GM19468 (cell line): ENCODE measurements around the gene C6.

ENCODE experiments used
- ATAC-seq: cut with Tn5 transposase; IDR thresholded peaks from one replicate; pipeline ENCODE4 v1.9.1; 2021; ENCODE audit warnings: mild to moderate bottlenecking, moderate library complexity, moderate number of reproducible peaks; ENCODE audit not compliant: unreplicated experiment; ENCODE audit errors: extremely low read depth

C6 gene

GRCh38 chr5:41143131-41143901, 70.0 kb downstream of the C6 start:
- no peak for ATAC-seq

DNA sequence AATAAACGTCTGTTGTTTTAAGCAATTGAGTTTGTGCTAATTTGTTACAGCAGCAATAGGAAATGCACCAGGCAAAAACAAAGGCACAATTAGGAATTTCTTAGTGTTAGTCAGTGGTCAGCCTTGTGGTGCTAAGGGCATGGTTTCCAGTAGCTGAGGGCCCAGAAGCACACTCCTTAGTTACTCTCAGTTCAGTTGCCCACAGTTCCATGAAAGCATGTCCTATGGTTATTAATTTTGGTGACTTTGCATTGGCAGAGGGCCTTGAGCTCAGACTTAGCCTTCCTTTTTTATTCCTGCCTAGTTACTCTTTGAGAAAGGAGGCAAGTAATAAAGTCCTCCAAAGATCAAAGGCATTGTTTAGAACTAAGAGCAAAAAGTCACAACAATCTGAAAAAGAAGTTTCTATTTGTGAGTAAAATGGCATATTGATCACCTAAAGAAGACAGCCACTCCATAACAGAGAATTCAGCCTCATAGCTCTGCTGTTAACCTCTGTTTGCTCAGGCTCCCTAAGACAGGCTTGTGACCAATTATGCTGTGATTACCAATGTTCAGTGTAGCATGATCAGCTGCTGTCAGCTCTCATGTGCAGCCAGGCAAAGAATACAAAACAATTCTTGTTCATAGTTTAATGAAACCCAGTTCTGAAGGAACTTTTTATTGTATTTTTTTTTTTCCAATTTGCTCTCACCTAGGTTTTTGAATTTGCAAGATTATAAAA, 85.2 kb downstream of the C6 start:
- ATAC-seq, result no peak

GRCh38 chr5:41122459-41122858, 90.9 kb downstream of the C6 start:
- ATAC-seq, result no peak

DNA sequence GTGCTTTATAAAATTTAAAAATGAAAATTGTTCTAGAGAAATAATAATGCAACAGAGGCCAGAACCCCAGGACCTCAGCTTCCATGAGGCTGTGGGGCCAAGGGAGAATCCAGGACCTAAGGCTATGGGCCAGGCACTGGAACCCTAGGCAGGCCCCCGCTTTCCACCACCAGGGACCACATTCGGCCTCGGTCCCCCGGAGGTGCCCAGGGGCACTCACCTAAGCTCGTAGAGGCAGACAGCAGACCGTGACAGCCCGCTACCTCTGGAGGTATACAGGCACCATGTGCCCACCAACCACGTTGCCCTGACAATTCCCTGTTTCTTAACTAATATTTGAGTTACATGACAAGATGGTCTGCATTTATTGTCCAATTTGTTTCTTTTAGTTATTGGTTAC, 92.7 kb downstream of the C6 start:
- no peak for ATAC-seq

DNA sequence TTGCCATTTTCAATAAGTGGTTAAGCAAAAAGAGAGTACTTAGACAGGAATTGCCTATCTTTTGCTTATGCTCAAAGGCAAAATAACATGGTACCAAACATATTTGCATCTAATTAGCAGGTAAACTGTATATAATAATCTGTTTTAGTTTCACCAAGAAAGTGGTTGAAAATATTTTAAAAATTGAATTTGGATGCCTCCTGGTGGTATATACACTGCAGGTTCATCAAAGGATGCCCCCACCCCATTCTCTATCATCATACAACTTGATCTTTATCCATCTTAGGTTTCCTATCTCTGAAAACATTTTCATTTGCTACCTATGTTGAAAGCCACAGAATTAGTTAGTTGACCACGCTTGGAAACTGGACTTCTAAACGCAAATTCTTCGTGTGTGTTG, 95.2 kb downstream of the C6 start:
- no peak for ATAC-seq

- ATAC-seq, result no peak
Measured at GRCh38 chr5:41115281-41115680, 98.1 kb downstream of the C6 start.

DNA sequence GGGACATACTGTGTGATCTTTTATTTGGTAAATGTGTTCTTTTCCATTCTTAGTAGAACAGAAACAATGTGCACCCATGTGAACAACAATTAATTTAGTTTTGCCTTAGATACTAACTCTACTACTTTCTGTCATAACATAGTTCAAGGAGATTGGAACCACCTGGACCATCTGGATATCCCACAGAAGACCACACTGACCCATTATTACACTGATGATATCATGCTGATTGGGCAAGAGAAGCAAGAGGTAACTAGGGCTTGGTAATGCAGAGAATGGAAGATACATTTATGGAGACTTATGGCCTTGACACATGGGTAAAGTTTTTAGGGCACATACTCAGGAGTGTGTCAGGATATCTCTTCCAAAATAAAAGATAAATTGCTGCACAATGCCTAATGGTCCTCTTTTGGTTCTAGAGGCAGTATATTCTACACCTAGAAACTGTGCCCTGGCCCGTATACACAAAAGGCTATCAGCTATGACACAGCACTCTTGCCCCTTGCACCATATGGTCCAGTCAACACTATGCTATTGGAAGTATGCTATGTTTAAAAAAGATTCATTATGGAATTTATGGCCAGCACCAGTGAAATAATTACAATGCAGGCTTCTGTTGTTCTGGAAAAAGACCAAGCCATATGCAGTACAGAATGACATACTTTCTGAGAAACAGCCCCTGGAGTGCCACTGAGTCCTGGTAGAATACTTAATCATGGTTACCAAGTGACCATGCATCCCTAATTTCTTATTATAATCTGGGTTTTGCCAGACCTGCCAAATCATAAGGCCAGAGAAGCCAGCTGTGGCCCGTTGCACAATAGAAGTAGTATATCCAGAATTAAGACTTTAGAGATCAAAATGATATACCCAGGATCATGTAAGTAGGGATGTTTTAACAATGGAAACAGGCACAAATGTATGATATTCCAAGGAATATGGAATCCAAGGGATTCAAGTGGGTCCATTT, 100.6 kb downstream of the C6 start:
- no peak for ATAC-seq

DNA sequence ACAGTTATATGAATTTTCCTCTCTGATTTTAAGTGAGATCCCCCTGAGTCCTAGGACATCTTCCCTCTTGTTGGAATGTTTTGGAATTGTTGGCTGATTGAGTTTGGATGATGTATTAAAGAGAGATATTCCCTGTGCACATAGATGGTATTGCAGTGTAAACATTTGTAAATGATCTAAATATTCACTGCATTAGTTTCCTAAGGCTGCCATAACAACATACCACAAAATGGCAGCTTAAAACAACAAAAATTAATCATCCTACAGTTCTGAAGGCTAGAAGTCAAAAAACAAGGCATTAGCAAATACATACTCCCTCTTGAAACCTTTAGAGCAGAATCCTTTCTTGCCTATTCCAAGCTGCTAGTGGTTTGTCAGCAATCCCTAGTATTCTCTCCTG, 104.1 kb downstream of the C6 start:
- no peak for ATAC-seq

DNA sequence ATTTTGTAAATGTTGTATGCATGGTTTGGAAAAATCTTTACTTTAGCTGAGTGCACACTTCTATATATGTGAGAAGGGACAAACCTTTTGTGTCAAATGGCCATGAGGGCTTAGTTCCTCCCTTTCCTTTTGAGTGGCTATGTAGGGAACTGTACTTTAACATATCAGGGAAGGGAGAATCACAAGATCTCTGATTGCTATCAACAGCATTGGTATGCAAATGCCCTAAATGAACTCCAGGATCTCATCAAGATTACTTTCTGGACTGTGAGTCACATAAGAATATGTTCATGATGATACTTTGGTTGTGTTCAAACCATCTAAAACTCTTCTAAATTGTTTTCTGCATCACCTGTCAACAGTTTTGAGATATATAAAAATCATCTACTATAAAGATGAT, 111.0 kb downstream of the C6 start:
- ATAC-seq, result no peak

- no peak for ATAC-seq
Measured at GRCh38 chr5:41097642-41098041, 115.7 kb downstream of the C6 start.

- no peak for ATAC-seq
Measured at GRCh38 chr5:41095324-41096101, 117.8 kb downstream of the C6 start.

GRCh38 chr5:41094871-41095270, 118.5 kb downstream of the C6 start:
- ATAC-seq, result no peak

- ATAC-seq, result no peak
Measured at GRCh38 chr5:41093803-41094202, 119.5 kb downstream of the C6 start.
